Esophagus muscularis mucosa (tissue), 4 donors: Measurements from ENCODE around the gene SLC24A3. TPM values are rescaled to one million over a fixed set of nuclear protein-coding genes. Genes with fewer than 3 reads are reported as not detected.
A peak's percentile ranks its signal among the peaks of the same experiment; 100 is the strongest.

Source experiments
- DNase-seq: peaks from one replicate; pipeline ENCODE4 v3.0.0-alpha.2; 2017; ENCODE audit errors: extremely low spot score
- H3K27ac ChIP-seq, 4 donors: fragments of 200-600 bp; sonication (generic); replicated peaks in 1 of 4; 1 replicate in 3 of 4; 2 replicates in 1 of 4; pipeline ENCODE4 v1.5.1; 2016 to 2019; ENCODE audit warnings: mild to moderate bottlenecking in 1 of 4
- H3K27me3 ChIP-seq, 4 donors: fragments of 200-600 bp; sonication (generic); one replicate each; pipeline versions ENCODE4 v1.5.1 to v1.6.0; 2016 to 2019
- H3K36me3 ChIP-seq, 4 donors: fragments of 200-600 bp; sonication (generic); one replicate each; pipeline ENCODE4 v1.5.1; 2016 to 2019
- H3K4me1 ChIP-seq, 4 donors: fragments of 200-600 bp; sonication (generic); one replicate each; pipeline ENCODE4 v1.5.1; 2016 to 2019
- H3K4me3 ChIP-seq, 4 donors: fragments of 200-600 bp; sonication (generic); 1 replicate in 2 of 4; 2 replicates in 2 of 4; pipeline ENCODE4 v1.5.1; 2016 to 2019; ENCODE audit warnings: mild to moderate bottlenecking in 4 of 4, moderate library complexity in 1 of 4
- H3K9me3 ChIP-seq, 4 donors: fragments of 200-600 bp; sonication (generic); 1 replicate in 3 of 4; 2 replicates in 1 of 4; pipeline ENCODE4 v1.5.1; 2016 to 2019
- CTCF ChIP-seq, 3 experiments: fragments of 200-600 bp in 2 of 3; fragments of 450-650 bp in 1 of 3; sonication (generic) in 2 of 3; IDR thresholded peaks; one replicate each; pipeline ENCODE4 v1.5.1; 2017 to 2019; ENCODE audit warnings: antibody characterized with exemption in 3 of 3, mild to moderate bottlenecking in 2 of 3, moderate library complexity in 1 of 3
- EP300 ChIP-seq: sonication (generic); formaldehyde crosslinking; IDR thresholded peaks from one replicate; pipeline ENCODE4 v1.6.1; 2017; ENCODE audit warnings: antibody characterized with exemption
- POLR2A ChIP-seq: fragments of 450-650 bp; IDR thresholded peaks from one replicate; pipeline ENCODE4 v1.6.1; 2017; ENCODE audit warnings: antibody characterized with exemption, moderate library complexity, mild to moderate bottlenecking, low read depth
- POLR2AphosphoS5 ChIP-seq, 2 donors: sonication (generic); formaldehyde crosslinking; IDR thresholded peaks; one replicate each; pipeline ENCODE4 v1.6.1; 2017; ENCODE audit warnings: antibody characterized with exemption in 2 of 2
- WGBS: methylation state at CpG from one replicate; pipeline ENCODE4 v1.1.5; 2018; 5-methylcytosine and 5-hydroxymethylcytosine counted together
- intact Hi-C: fragments of 100-400 bp; cut with DNase I; formaldehyde crosslinking; loops from one replicate; pipeline ENCODE4 v1.15.1; 2023
- total RNA-seq, 4 donors: library from RNA; depleted of rRNA; stranded (reverse); fragments of >200 nt; gene quantifications; one replicate each; pipeline versions ENCODE4 v1.1.0 to v1.2.1, GENCODE V29; 2016

Gene SLC24A3
- total RNA-seq, 4 donors from 2014 or later = 4.6 to 11.5 (median 6.6) TPM

- whole genome bisulfite sequencing = 57% methylated on average over 5 of the region's 5 CpGs
- H3K4me3 ChIP-seq = no peak overlapping the region
- TF ChIP-seq EP300 (no peak), POLR2A (no peak), POLR2AphosphoS5 (IDR thresholded peaks at IDR 0.05) (peak in 1 of 2 donors; percentile 45)
- no peaks in the 10 kb centered on the region for H3K9me3 ChIP-seq
- DNase-seq = peak; percentile 92
- peaks cover 0 to 26% (median 15%) of the 10 kb centered on the region in 4 donors for H3K4me1 ChIP-seq
- H3K27ac ChIP-seq = peak overlapping the region in 3 of 4 donors; percentile 16 to 56 (median 44)
- intact Hi-C loops = no loop called here
- no peaks in the 10 kb centered on the region for H3K27me3 ChIP-seq
- no peaks in the 10 kb centered on the region for H3K36me3 ChIP-seq
Measured at GRCh38 chr20:19252451-19253120, 40.1 kb downstream of the SLC24A3 start.

GRCh38 chr20:19253316-19253715, 40.9 kb downstream of the SLC24A3 start:
- Histone ChIP-seq H3K36me3 (no peaks in the 10 kb centered on the region), H3K27ac (peak overlapping the region in 2 of 4 donors; percentile 11 to 29), H3K4me1 (peaks cover 0 to 26% (median 15%) of the 10 kb centered on the region in 4 donors), H3K27me3 (no peaks in the 10 kb centered on the region), H3K9me3 (no peaks in the 10 kb centered on the region), H3K4me3 (no peak overlapping the region)
- 92% methylated on average over 5 of the region's 5 CpGs for WGBS
- DNase-seq = no peak
- TF ChIP-seq CTCF (IDR thresholded peaks at IDR 0.05) (no peak), EP300 (no peak), POLR2AphosphoS5 (IDR thresholded peaks at IDR 0.05) (no peak), POLR2A (no peak)
- intact Hi-C loops = no loop called here

- no peak for DNase-seq
Measured at GRCh38 chr20:19253916-19254820, 41.7 kb downstream of the SLC24A3 start.

GRCh38 chr20:19254956-19255355, 42.5 kb downstream of the SLC24A3 start:
- DNase-seq = no peak
- Histone ChIP-seq H3K27me3 (no peaks in the 10 kb centered on the region), H3K27ac (no peak overlapping the region), H3K4me3 (no peak overlapping the region), H3K9me3 (no peaks in the 10 kb centered on the region), H3K36me3 (no peaks in the 10 kb centered on the region), H3K4me1 (peaks cover 0 to 21% (median 12%) of the 10 kb centered on the region in 4 donors)
- TF ChIP-seq EP300 = no peak
- TF ChIP-seq POLR2A = no peak
- TF ChIP-seq POLR2AphosphoS5 (IDR thresholded peaks at IDR 0.05) = no peak
- TF ChIP-seq CTCF (IDR thresholded peaks at IDR 0.05) = no peak
- 67% methylated on average over 4 of the region's 4 CpGs for WGBS
- intact Hi-C loops = no loop called here

More at GRCh38 chr20:19253916-19254820, 41.7 kb downstream of the SLC24A3 start:
- no peak overlapping the region for H3K4me3 ChIP-seq
- H3K4me1 ChIP-seq = peaks cover 0 to 26% (median 15%) of the 10 kb centered on the region in 4 donors
- peak overlapping the region in 1 of 4 donors; percentile 10 for H3K27ac ChIP-seq
- 81% methylated on average over 11 of the region's 13 CpGs for WGBS
- TF ChIP-seq CTCF (IDR thresholded peaks at IDR 0.05) = no peak
- no peak for TF ChIP-seq POLR2AphosphoS5 (IDR thresholded peaks at IDR 0.05)
- TF ChIP-seq EP300 = no peak
- no peak for TF ChIP-seq POLR2A
- no peaks in the 10 kb centered on the region for H3K27me3 ChIP-seq
- no peaks in the 10 kb centered on the region for H3K9me3 ChIP-seq
- no peaks in the 10 kb centered on the region for H3K36me3 ChIP-seq
- intact Hi-C loops = no loop called here

- no peak for DNase-seq
- Histone ChIP-seq H3K27ac (no peak overlapping the region), H3K4me1 (peaks cover 0 to 13% (median 6%) of the 10 kb centered on the region in 4 donors), H3K9me3 (no peaks in the 10 kb centered on the region), H3K36me3 (no peaks in the 10 kb centered on the region), H3K4me3 (no peak overlapping the region), H3K27me3 (no peaks in the 10 kb centered on the region)
- intact Hi-C loops = no loop called here
- TF ChIP-seq POLR2A (no peak), POLR2AphosphoS5 (IDR thresholded peaks at IDR 0.05) (no peak), CTCF (IDR thresholded peaks at IDR 0.05) (no peak), EP300 (no peak)
- 95% methylated on average over 2 of the region's 2 CpGs for WGBS
Measured at GRCh38 chr20:19256085-19256484, 43.6 kb downstream of the SLC24A3 start.
